IMR-90 (cell line): ENCODE data around the gene DCAKD. TPM values are rescaled to one million over a fixed set of nuclear protein-coding genes. Genes with fewer than 3 reads are reported as not detected.

ENCODE experiments used
- ATAC-seq: fragments of 200-7000 bp; cut with Tn5 transposase; 2 replicates; pipeline ENCODE4 v1.9.1; 2020; ENCODE audit warnings: low read depth, mild to moderate bottlenecking, moderate library complexity
- BruUV-seq: library from RNA; stranded (reverse); fragments of 400-500 nt; replicated peaks from 2 replicates; lab custom pipeline; 2021; lab: Mats Ljungman, UMichigan
- CTCF ChIA-PET: fragments of 300-600 bp; formaldehyde crosslinking; extraction: SDS; loops from one replicate; lab custom pipeline; 2021; ENCODE audit warnings: antibody characterized with exemption; lab: Yijun Ruan, JAX
- POLR2A ChIA-PET: fragments of 300-600 bp; sonication (Branson Sonifier 250); formaldehyde crosslinking; loops from one replicate; lab custom pipeline; 2022; ENCODE audit warnings: antibody characterized with exemption; ENCODE audit not compliant: unreplicated experiment; lab: Charles Lee
- DNase-seq: peaks from one replicate; pipeline ENCODE4 v3.0.0; 2013
- H2AFZ ChIP-seq: replicated peaks from 2 replicates; pipeline ENCODE3; 2013; ENCODE audit warnings: low read length, mild to moderate bottlenecking; ENCODE audit not compliant: poor library complexity
- H2AK5ac ChIP-seq: 2 replicates; pipeline ENCODE4 v1.6.1; 2013; ENCODE audit warnings: low read depth, low read length, inconsistent platforms
- H2AK9ac ChIP-seq: replicated peaks from 2 replicates; pipeline ENCODE3; 2013; ENCODE audit warnings: mild to moderate bottlenecking, low read depth, low read length, moderate library complexity; ENCODE audit not compliant: poor library complexity
- H2BK120ac ChIP-seq: 2 replicates; pipeline ENCODE4 v1.6.1; 2013; ENCODE audit warnings: low read depth, low read length, inconsistent platforms
- H2BK15ac ChIP-seq: 3 replicates; pipeline ENCODE4 v1.6.1; 2013; ENCODE audit warnings: low read depth, low read length, inconsistent platforms
- H2BK20ac ChIP-seq: 2 replicates; pipeline ENCODE4 v1.6.1; 2013; ENCODE audit warnings: low read depth, mild to moderate bottlenecking, inconsistent platforms, low read length, moderate library complexity
- H2BK5ac ChIP-seq: 2 replicates; pipeline ENCODE4 v1.6.1; 2013; ENCODE audit warnings: mild to moderate bottlenecking, low read depth, low read length, inconsistent platforms; ENCODE audit not compliant: poor library complexity, severe bottlenecking
- H3K14ac ChIP-seq: replicated peaks from 2 replicates; pipeline ENCODE4 v1.6.1; 2013; ENCODE audit warnings: low read depth, low read length, inconsistent platforms
- H3K18ac ChIP-seq: 2 replicates; pipeline ENCODE4 v1.6.1; 2013; ENCODE audit warnings: low read depth, low read length, control low read depth
- H3K23ac ChIP-seq: 2 replicates; pipeline ENCODE4 v1.6.1; 2013; ENCODE audit warnings: low read depth, low read length, inconsistent platforms
- H3K27ac ChIP-seq: 2 replicates; pipeline ENCODE4 v1.5.1; 2013; ENCODE audit warnings: mild to moderate bottlenecking, control low read depth, low read length; ENCODE audit not compliant: insufficient read depth
- H3K27me3 ChIP-seq: 2 replicates; pipeline ENCODE4 v1.6.1; 2013; ENCODE audit warnings: low read length; ENCODE audit not compliant: control insufficient read depth, insufficient read depth
- H3K36me3 ChIP-seq: 2 replicates; pipeline ENCODE4 v1.6.1; 2013; ENCODE audit warnings: low read length, mixed read lengths; ENCODE audit not compliant: control insufficient read depth, insufficient read depth
- H3K4ac ChIP-seq: 2 replicates; pipeline ENCODE4 v1.6.1; 2013; ENCODE audit warnings: low read depth, low read length, inconsistent platforms
- H3K4me1 ChIP-seq: 2 replicates; pipeline ENCODE4 v1.6.1; 2013; ENCODE audit warnings: low read length, mixed read lengths; ENCODE audit not compliant: control insufficient read depth, insufficient read depth
- H3K4me2 ChIP-seq: 2 replicates; pipeline ENCODE4 v1.6.1; 2013; ENCODE audit warnings: low read depth, mild to moderate bottlenecking, control low read depth, low read length, moderate library complexity
- H3K4me3 ChIP-seq: 2 replicates; pipeline ENCODE4 v1.5.1; 2013; ENCODE audit warnings: low read depth, mild to moderate bottlenecking, control low read depth, low read length, moderate library complexity; ENCODE audit not compliant: insufficient read depth
- H3K56ac ChIP-seq: 2 replicates; pipeline ENCODE4 v1.6.1; 2013; ENCODE audit warnings: low read length, inconsistent platforms; ENCODE audit not compliant: insufficient read depth; ENCODE audit errors: extremely low read depth
- H3K79me1 ChIP-seq, 2 experiments: 2 replicates each; pipeline ENCODE4 v1.6.1; 2013; ENCODE audit warnings: low read length in 2 of 2, inconsistent platforms in 1 of 2, low read depth in 1 of 2
- H3K9ac ChIP-seq: 2 replicates; pipeline ENCODE4 v1.6.1; 2013; ENCODE audit warnings: low read depth, low read length, control low read depth
- H3K9me1 ChIP-seq: 2 replicates; pipeline ENCODE4 v1.6.1; 2013; ENCODE audit warnings: low read length, inconsistent platforms; ENCODE audit not compliant: insufficient read depth
- H3K9me3 ChIP-seq: 2 replicates; pipeline ENCODE4 v1.6.1; 2013; ENCODE audit warnings: low read length; ENCODE audit not compliant: control insufficient read depth, insufficient read depth
- H4K20me1 ChIP-seq: 2 replicates; pipeline ENCODE4 v1.6.1; 2013; ENCODE audit warnings: low read length, inconsistent platforms; ENCODE audit not compliant: insufficient read depth
- H4K5ac ChIP-seq: 2 replicates; pipeline ENCODE4 v1.6.1; 2013; ENCODE audit warnings: mild to moderate bottlenecking, low read depth, low read length, control low read depth
- H4K8ac ChIP-seq, 2 experiments: 2 replicates each; pipeline ENCODE4 v1.6.1; 2013; ENCODE audit warnings: low read depth in 2 of 2, low read length in 2 of 2, control low read depth in 1 of 2, inconsistent platforms in 1 of 2
- H4K91ac ChIP-seq: 2 replicates; pipeline ENCODE4 v1.6.1; 2013; ENCODE audit warnings: low read depth, low read length, inconsistent platforms; ENCODE audit not compliant: insufficient read depth
- BHLHE40 ChIP-seq: fragments of 150-350 bp; IDR thresholded peaks from 2 replicates; pipeline ENCODE4 v1.6.1; 2016; ENCODE audit warnings: mild to moderate bottlenecking, low read depth, low read length
- CTCF ChIP-seq: conservative IDR thresholded peaks from 2 replicates; pipeline ENCODE4 v1.5.1; 2012; ENCODE audit warnings: mild to moderate bottlenecking, low read depth, low read length, improper control_type of control experiment
- ELK1 ChIP-seq: fragments of 150-350 bp; IDR thresholded peaks from 2 replicates; pipeline ENCODE4 v1.6.1; 2016; ENCODE audit warnings: low read depth, mild to moderate bottlenecking, low read length, moderate library complexity, borderline replicate concordance
- FOS ChIP-seq: fragments of 150-350 bp; IDR thresholded peaks from 2 replicates; pipeline ENCODE4 v1.6.1; 2016; ENCODE audit warnings: low read depth, low read length
- MAFK ChIP-seq: IDR thresholded peaks from 2 replicates; pipeline ENCODE4 v1.6.1; 2012; ENCODE audit warnings: low read depth, low read length, improper control_type of control experiment
- MAZ ChIP-seq: IDR thresholded peaks from 2 replicates; pipeline ENCODE4 v1.6.1; 2012; ENCODE audit warnings: low read depth, mild to moderate bottlenecking, low read length, improper control_type of control experiment, moderate library complexity, borderline replicate concordance
- MXI1 ChIP-seq: IDR thresholded peaks from 2 replicates; pipeline ENCODE4 v1.6.1; 2012; ENCODE audit warnings: low read depth, mild to moderate bottlenecking, low read length, moderate library complexity, borderline replicate concordance
- NFE2L2 ChIP-seq: fragments of 150-350 bp; IDR thresholded peaks from 2 replicates; pipeline ENCODE4 v1.6.1; 2016; ENCODE audit warnings: low read depth, mild to moderate bottlenecking, low read length
- POLR2A ChIP-seq: IDR thresholded peaks from 2 replicates; pipeline ENCODE4 v1.6.1; 2012; ENCODE audit warnings: mild to moderate bottlenecking, low read depth, low read length
- RAD21 ChIP-seq: IDR thresholded peaks from 2 replicates; pipeline ENCODE4 v1.6.1; 2012; ENCODE audit warnings: low read length, improper control_type of control experiment
- RCOR1 ChIP-seq: IDR thresholded peaks from 2 replicates; pipeline ENCODE4 v1.6.1; 2012; ENCODE audit warnings: mild to moderate bottlenecking, low read length, improper control_type of control experiment; ENCODE audit not compliant: insufficient replicate concordance
- RFX5 ChIP-seq: IDR thresholded peaks from 2 replicates; pipeline ENCODE4 v1.8.0; 2012; ENCODE audit warnings: low read depth, mild to moderate bottlenecking, low read length, moderate library complexity
- USF2 ChIP-seq: fragments of 150-350 bp; IDR thresholded peaks from 2 replicates; pipeline ENCODE4 v1.6.1; 2017; ENCODE audit warnings: mild to moderate bottlenecking, antibody characterized with exemption, low read length, low read depth
- WGBS, 2 experiments: methylation state at CpG; one replicate each; pipeline versions ENCODE4 v1.1.5 to v1.1.7; 2013; ENCODE audit warnings: missing lambda C conversion rate in 2 of 2; ENCODE audit not compliant: insufficient read length in 1 of 2; ENCODE audit errors: extremely low coverage in 2 of 2; 5-methylcytosine and 5-hydroxymethylcytosine counted together
- dilution Hi-C: fragments of 300-500 bp; cut with HindIII; formaldehyde crosslinking; loops from one replicate; pipeline ENCODE4 v1.14.3; 2018; ENCODE audit warnings: low sequenced_read_pairs; ENCODE audit not compliant: unreplicated experiment
- in situ Hi-C: fragments of 300-500 bp; cut with MboI; formaldehyde crosslinking; loops from 3 replicates; pipeline ENCODE4 v1.14.3; 2019; ENCODE audit warnings: low sequenced_read_pairs, inconsistent platforms, mixed read lengths
- intact Hi-C: fragments of 100-400 bp; cut with micrococcal nuclease; formaldehyde crosslinking; loops from 2 replicates; pipeline ENCODE4 v1.10.0; 2022
- polyA plus RNA-seq, 3 experiments: library from polyadenylated mRNA; depleted of rRNA; stranded (reverse); fragments of >200 nt; gene quantifications; 2 replicates each; pipeline ENCODE4 v1.2.3, GENCODE V29; 2012; ENCODE audit warnings: low replicate concordance in 1 of 3
- total RNA-seq: library from RNA; depleted of rRNA; stranded (reverse); fragments of >200 nt; gene quantifications from 2 replicates; pipeline ENCODE4 v1.2.3, GENCODE V29; 2012

The DCAKD gene
- total and polyA plus RNA-seq, 2 of the 4 experiments (the other 2 are of a cell fraction) = 31.3 to 47.9 TPM

GRCh38 chr17:45038728-45039634, 12.5 kb downstream of the DCAKD start:
- H2AFZ ChIP-seq = no peak overlapping the region
- H3K14ac ChIP-seq = no peak overlapping the region; the same call in 1 of the 2 replicates
- no peaks in the 10 kb centered on the region for H3K27me3 ChIP-seq
- ChIA-PET CTCF (interaction anchor here (1.3 kb wide), 1 partner anchor 17 kb away, joined by 3 read pairs; no protein-coding TSS in a partner anchor), POLR2A (interaction anchor here (0.6 kb wide), 1 partner anchor 22 kb away, joined by 4 read pairs; no protein-coding TSS in a partner anchor)
- H3K27ac ChIP-seq = no peak overlapping the region
- peak overlapping the region; percentile 14; the same call in 1 of the 2 replicates for H3K23ac ChIP-seq
- no peak overlapping the region; the same call in 1 of the 2 replicates for H4K5ac ChIP-seq
- peaks cover 45 to 73% of the 10 kb centered on the region in 2 experiments for H3K79me1 ChIP-seq
- peaks cover 11% of the 10 kb centered on the region for H4K20me1 ChIP-seq
- no peak overlapping the region for H2AK9ac ChIP-seq
- H2AK5ac ChIP-seq = peak overlapping the region; percentile 54; the same call in 1 of the 2 replicates
- ATAC-seq (peak; percentile 30; the same call in 1 of the 2 replicates), DNase-seq (no peak)
- H2BK15ac ChIP-seq = no peak overlapping the region
- H3K18ac ChIP-seq = no peak overlapping the region
- no peak overlapping the region for H2BK20ac ChIP-seq
- no peaks in the 10 kb centered on the region for H3K9me3 ChIP-seq
- dilution Hi-C loops = no loop called here
- H2BK5ac ChIP-seq = no peak overlapping the region
- no peak overlapping the region for H4K91ac ChIP-seq
- H3K4ac ChIP-seq = no peak overlapping the region
- H3K4me1 ChIP-seq = peaks cover 15% of the 10 kb centered on the region; the same call in 1 of the 2 replicates
- no peak overlapping the region for H3K56ac ChIP-seq
- H2BK120ac ChIP-seq = no peak overlapping the region
- BruUV-seq = no TSS peak
- in situ Hi-C loops = no loop called here
- peaks cover 14% of the 10 kb centered on the region; the same call in 1 of the 2 replicates for H3K36me3 ChIP-seq
- H4K8ac ChIP-seq = peak overlapping the region in 1 of 2 experiments; percentile 19; a peak in 1 of 4 replicates
- H3K4me3 ChIP-seq = no peak overlapping the region
- H3K4me2 ChIP-seq = no peak overlapping the region
- H3K9ac ChIP-seq = no peak overlapping the region
- intact Hi-C loops = no loop called here
- 83% methylated on average over 4 of the region's 13 CpGs; no CpG with 5 or more reads in 1 of the 2 experiments for WGBS, 2 experiments
- H3K9me1 ChIP-seq = peaks cover 24% of the 10 kb centered on the region
- TF ChIP-seq CTCF (no peak), MAFK (no peak), RFX5 (no peak), BHLHE40 (no peak), POLR2A (no peak), RCOR1 (no peak), RAD21 (no peak), MXI1 (no peak), FOS (no peak), ELK1 (no peak), MAZ (no peak), NFE2L2 (no peak), USF2 (no peak)
